ENCODE measurements around the gene ACVR2A.

Gene ACVR2A

GRCh38 chr2:147844697-147845410 lies at the start of gene ACVR2A:
ACVR2A (plus strand) TSS chr2:147845029; CDS start chr2:147845153, 124 bp downstream.
- DNase-seq (ENCODE audit: low spot score), result peak; percentile 49

GRCh38 chr2:147800316-147800715 lies 44.5 kb upstream of the ACVR2A start:
- no peak for DNase-seq (ENCODE audit: low spot score)

- DNase-seq (ENCODE audit: low spot score), result peak; percentile 19
Measured at GRCh38 chr2:147806846-147807245, 38.0 kb upstream of the ACVR2A start.

- DNase-seq (ENCODE audit: low spot score), result no peak
Measured at GRCh38 chr2:147808520-147808919, 36.3 kb upstream of the ACVR2A start.

- DNase-seq (ENCODE audit: low spot score), result no peak
Measured at GRCh38 chr2:147810883-147811765, 33.7 kb upstream of the ACVR2A start.

- no peak for DNase-seq (ENCODE audit: low spot score)
Measured at GRCh38 chr2:147818741-147819140, 26.1 kb upstream of the ACVR2A start.

GRCh38 chr2:147824620-147825019 lies 20.2 kb upstream of the ACVR2A start:
- DNase-seq (ENCODE audit: low spot score), result no peak

- no peak for DNase-seq (ENCODE audit: low spot score)
Measured at GRCh38 chr2:147826278-147827087, 18.3 kb upstream of the ACVR2A start.

GRCh38 chr2:147827088-147827375 lies 17.8 kb upstream of the ACVR2A start:
- no peak for DNase-seq (ENCODE audit: low spot score)

- peak; percentile 64 for DNase-seq (ENCODE audit: low spot score)
Measured at GRCh38 chr2:147829106-147829505, 15.7 kb upstream of the ACVR2A start.

GRCh38 chr2:147836099-147836498 lies 8.7 kb upstream of the ACVR2A start:
- DNase-seq (ENCODE audit: low spot score), result no peak

GRCh38 chr2:147843391-147843863 lies 1.4 kb upstream of the ACVR2A start:
- no peak for DNase-seq (ENCODE audit: low spot score)

- peak; percentile 94 for DNase-seq (ENCODE audit: low spot score)
Measured at GRCh38 chr2:147843864-147844696, 749 bp upstream of the ACVR2A start.

- DNase-seq (ENCODE audit: low spot score), result peak; percentile 35
Measured at GRCh38 chr2:147845411-147845971, 662 bp downstream of the ACVR2A start.

GRCh38 chr2:147846412-147847081 lies 1.7 kb downstream of the ACVR2A start:
- DNase-seq (ENCODE audit: low spot score), result peak; percentile 35

GRCh38 chr2:147847746-147848391 lies 3.0 kb downstream of the ACVR2A start:
- DNase-seq (ENCODE audit: low spot score), result no peak

- no peak for DNase-seq (ENCODE audit: low spot score)
Measured at GRCh38 chr2:147850838-147851237, 6.0 kb downstream of the ACVR2A start.

- no peak for DNase-seq (ENCODE audit: low spot score)
Measured at GRCh38 chr2:147851244-147851930, 6.6 kb downstream of the ACVR2A start.

GRCh38 chr2:147854557-147855134 lies 9.8 kb downstream of the ACVR2A start:
- no peak for DNase-seq (ENCODE audit: low spot score)
